ENCODE results near the gene ZNF74.

Gene ZNF74

GRCh38 chr22:20430101-20430719 lies 36.3 kb downstream of the ZNF74 start:
- Mint-ChIP-seq H3K4me3 (peak overlapping the region in 2 of 3 experiments; percentile 43 to 56), H3K27me3 (ENCODE audit: low read depth) (peaks cover 35% of the 10 kb centered on the region), H3K4me1 (peaks cover 11% of the 10 kb centered on the region), H3K36me3 (ENCODE audit: low read depth) (peaks cover 31% of the 10 kb centered on the region), H3K9me3 (no peaks in the 10 kb centered on the region), H3K27ac (no peak overlapping the region)
- TF ChIP-seq CTCF (IDR thresholded peaks at IDR 0.05; ENCODE audit: unreplicated experiment in 3 of 3) = no peak

GRCh38 chr22:20430720-20431510 lies 37.0 kb downstream of the ZNF74 start:
- Mint-ChIP-seq H3K4me1 (peaks cover 18% of the 10 kb centered on the region), H3K27ac (no peak overlapping the region), H3K9me3 (no peaks in the 10 kb centered on the region), H3K4me3 (peak overlapping the region in 2 of 3 experiments; percentile 43 to 56), H3K36me3 (ENCODE audit: low read depth) (peaks cover 35% of the 10 kb centered on the region), H3K27me3 (ENCODE audit: low read depth) (peaks cover 42% of the 10 kb centered on the region)
- TF ChIP-seq CTCF (IDR thresholded peaks at IDR 0.05; ENCODE audit: unreplicated experiment in 3 of 3) = peak in 2 of 3 experiments; percentile 37 to 48

GRCh38 chr22:20431511-20432192 lies 37.7 kb downstream of the ZNF74 start:
- H3K4me3 Mint-ChIP-seq = peak overlapping the region; percentile 53 to 56 (median 56)
- H3K4me1 Mint-ChIP-seq = peaks cover 18% of the 10 kb centered on the region
- H3K36me3 Mint-ChIP-seq (ENCODE audit: low read depth) = peaks cover 35% of the 10 kb centered on the region
- TF ChIP-seq CTCF (IDR thresholded peaks at IDR 0.05; ENCODE audit: unreplicated experiment in 3 of 3) = no peak
- no peaks in the 10 kb centered on the region for H3K9me3 Mint-ChIP-seq
- H3K27me3 Mint-ChIP-seq (ENCODE audit: low read depth) = peaks cover 44% of the 10 kb centered on the region
- no peak overlapping the region for H3K27ac Mint-ChIP-seq

- no peak overlapping the region for H3K27ac Mint-ChIP-seq
- TF ChIP-seq CTCF (IDR thresholded peaks at IDR 0.05; ENCODE audit: unreplicated experiment in 3 of 3) = no peak
- peaks cover 18% of the 10 kb centered on the region for H3K4me1 Mint-ChIP-seq
- peaks cover 49% of the 10 kb centered on the region for H3K27me3 Mint-ChIP-seq (ENCODE audit: low read depth)
- H3K36me3 Mint-ChIP-seq (ENCODE audit: low read depth) = peaks cover 30% of the 10 kb centered on the region
- no peaks in the 10 kb centered on the region for H3K9me3 Mint-ChIP-seq
- H3K4me3 Mint-ChIP-seq = peak overlapping the region; percentile 32 to 56 (median 41)
Measured at GRCh38 chr22:20432244-20432686, 38.3 kb downstream of the ZNF74 start.

GRCh38 chr22:20433191-20433590 lies 39.2 kb downstream of the ZNF74 start:
- TF ChIP-seq CTCF (IDR thresholded peaks at IDR 0.05; ENCODE audit: unreplicated experiment in 3 of 3) = no peak
- Mint-ChIP-seq H3K4me3 (peak overlapping the region; percentile 32 to 74 (median 41)), H3K36me3 (ENCODE audit: low read depth) (peaks cover 24% of the 10 kb centered on the region), H3K9me3 (no peaks in the 10 kb centered on the region), H3K27me3 (ENCODE audit: low read depth) (peaks cover 49% of the 10 kb centered on the region), H3K4me1 (peaks cover 20% of the 10 kb centered on the region), H3K27ac (no peak overlapping the region)
